ENCODE results near the gene MMP20.

DNA sequence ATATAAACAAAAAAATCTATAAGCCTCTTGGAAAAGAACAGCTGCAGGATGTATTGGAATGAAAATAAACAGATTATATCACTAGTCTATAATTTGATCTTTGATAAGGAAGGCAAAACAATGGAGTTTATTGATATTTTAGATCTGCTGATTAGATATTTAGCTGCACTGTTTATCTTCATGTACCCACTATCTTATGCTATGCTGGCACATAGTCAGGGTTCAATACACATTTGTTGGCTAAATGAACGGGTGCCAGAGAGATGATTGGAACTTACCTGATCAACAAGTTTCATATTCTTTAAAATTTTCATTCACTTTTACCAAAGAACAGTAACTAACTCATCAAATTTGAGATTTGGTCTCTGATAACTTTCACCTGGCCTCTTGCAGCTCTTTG is 26.9 kb downstream of the MMP20 start:
- TF ChIP-seq ZNF564 (CRISPR knock-in tag; IDR thresholded peaks at IDR 0.05) (no peak), HNF4A (CRISPR knock-in tag; IDR thresholded peaks at IDR 0.05) (no peak), MAF1 (CRISPR knock-in tag; IDR thresholded peaks at IDR 0.05; ENCODE audit: borderline replicate concordance) (no peak), EED (CRISPR knock-in tag; IDR thresholded peaks at IDR 0.05) (no peak), ZNF274 (CRISPR knock-in tag; IDR thresholded peaks at IDR 0.05) (no peak), KDM1A (CRISPR knock-in tag; IDR thresholded peaks at IDR 0.05) (no peak), ZNF441 (CRISPR knock-in tag; IDR thresholded peaks at IDR 0.05; ENCODE audit: borderline replicate concordance) (no peak)
- TF ChIP-seq, protein P1, sequence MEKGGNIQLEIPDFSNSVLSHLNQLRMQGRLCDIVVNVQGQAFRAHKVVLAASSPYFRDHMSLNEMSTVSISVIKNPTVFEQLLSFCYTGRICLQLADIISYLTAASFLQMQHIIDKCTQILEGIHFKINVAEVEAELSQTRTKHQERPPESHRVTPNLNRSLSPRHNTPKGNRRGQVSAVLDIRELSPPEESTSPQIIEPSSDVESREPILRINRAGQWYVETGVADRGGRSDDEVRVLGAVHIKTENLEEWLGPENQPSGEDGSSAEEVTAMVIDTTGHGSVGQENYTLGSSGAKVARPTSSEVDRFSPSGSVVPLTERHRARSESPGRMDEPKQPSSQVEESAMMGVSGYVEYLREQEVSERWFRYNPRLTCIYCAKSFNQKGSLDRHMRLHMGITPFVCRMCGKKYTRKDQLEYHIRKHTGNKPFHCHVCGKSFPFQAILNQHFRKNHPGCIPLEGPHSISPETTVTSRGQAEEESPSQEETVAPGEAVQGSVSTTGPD (CRISPR knock-in tag; IDR thresholded peaks at IDR 0.05): no peak
- TF ChIP-seq, protein P2, sequence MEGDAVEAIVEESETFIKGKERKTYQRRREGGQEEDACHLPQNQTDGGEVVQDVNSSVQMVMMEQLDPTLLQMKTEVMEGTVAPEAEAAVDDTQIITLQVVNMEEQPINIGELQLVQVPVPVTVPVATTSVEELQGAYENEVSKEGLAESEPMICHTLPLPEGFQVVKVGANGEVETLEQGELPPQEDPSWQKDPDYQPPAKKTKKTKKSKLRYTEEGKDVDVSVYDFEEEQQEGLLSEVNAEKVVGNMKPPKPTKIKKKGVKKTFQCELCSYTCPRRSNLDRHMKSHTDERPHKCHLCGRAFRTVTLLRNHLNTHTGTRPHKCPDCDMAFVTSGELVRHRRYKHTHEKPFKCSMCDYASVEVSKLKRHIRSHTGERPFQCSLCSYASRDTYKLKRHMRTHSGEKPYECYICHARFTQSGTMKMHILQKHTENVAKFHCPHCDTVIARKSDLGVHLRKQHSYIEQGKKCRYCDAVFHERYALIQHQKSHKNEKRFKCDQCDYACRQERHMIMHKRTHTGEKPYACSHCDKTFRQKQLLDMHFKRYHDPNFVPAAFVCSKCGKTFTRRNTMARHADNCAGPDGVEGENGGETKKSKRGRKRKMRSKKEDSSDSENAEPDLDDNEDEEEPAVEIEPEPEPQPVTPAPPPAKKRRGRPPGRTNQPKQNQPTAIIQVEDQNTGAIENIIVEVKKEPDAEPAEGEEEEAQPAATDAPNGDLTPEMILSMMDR (CRISPR knock-in tag; IDR thresholded peaks at IDR 0.05): no peak

Measured in HepG2 (cell line).